Mammary epithelial cell (primary cell): Measurements from ENCODE around the gene GDPD1.

ENCODE experiments used
- CTCF ChIP-seq, 2 donors: IDR thresholded peaks in 1 of 2; conservative IDR thresholded peaks in 1 of 2; 2 replicates each; pipeline ENCODE4 v1.5.1; 2011 to 2012; ENCODE audit warnings: inconsistent platforms in 2 of 2, low read length in 2 of 2, mild to moderate bottlenecking in 2 of 2, control low read depth in 1 of 2, low read depth in 1 of 2; ENCODE audit not compliant: insufficient read depth in 1 of 2; ENCODE audit errors: extremely low read depth in 1 of 2
- EZH2 ChIP-seq: IDR thresholded peaks from 2 replicates; pipeline ENCODE4 v1.6.1; 2012; ENCODE audit warnings: low read length, inconsistent platforms, borderline replicate concordance

GRCh38 chr17:59230764-59231163 is 10.5 kb downstream of the GDPD1 start:
- TF ChIP-seq CTCF (conservative IDR thresholded peaks at IDR 0.05 in 1 of 2, IDR thresholded peaks at IDR 0.05 in 1 of 2; ENCODE audit: extremely low read depth in 1 of 2, insufficient read depth in 1 of 2, low read depth in 1 of 2, low read length in 2 of 2) (no peak), EZH2 (no peak)
